GM19468 (cell line): ENCODE measurements around the gene OR51M1.

ENCODE experiments used
- ATAC-seq: cut with Tn5 transposase; IDR thresholded peaks from one replicate; pipeline ENCODE4 v1.9.1; 2021; ENCODE audit warnings: mild to moderate bottlenecking, moderate library complexity, moderate number of reproducible peaks; ENCODE audit not compliant: unreplicated experiment; ENCODE audit errors: extremely low read depth

OR51M1 gene

GRCh38 chr11:5380740-5381342, 2.8 kb upstream of the OR51M1 start:
- no peak for ATAC-seq

DNA sequence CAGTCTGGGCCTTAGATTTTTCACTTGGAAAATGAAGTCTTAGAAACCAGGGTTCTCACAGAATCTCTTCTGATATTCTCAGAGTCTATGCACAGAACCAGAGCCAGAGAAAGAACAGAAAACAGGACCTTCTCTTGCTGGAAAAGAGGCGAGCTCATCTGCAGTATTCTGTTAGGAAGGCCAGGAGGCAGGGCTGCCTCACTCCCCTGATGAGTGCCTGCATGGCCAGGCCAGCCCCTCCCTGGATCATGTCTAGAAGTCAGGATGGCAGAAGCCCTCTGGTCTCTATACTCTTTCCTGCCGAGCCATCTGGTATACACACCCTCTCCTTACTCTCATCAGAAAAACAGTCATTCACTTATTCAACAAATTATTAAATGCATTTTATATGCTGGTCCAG, 723 bp downstream of the OR51M1 start:
- ATAC-seq = no peak

DNA sequence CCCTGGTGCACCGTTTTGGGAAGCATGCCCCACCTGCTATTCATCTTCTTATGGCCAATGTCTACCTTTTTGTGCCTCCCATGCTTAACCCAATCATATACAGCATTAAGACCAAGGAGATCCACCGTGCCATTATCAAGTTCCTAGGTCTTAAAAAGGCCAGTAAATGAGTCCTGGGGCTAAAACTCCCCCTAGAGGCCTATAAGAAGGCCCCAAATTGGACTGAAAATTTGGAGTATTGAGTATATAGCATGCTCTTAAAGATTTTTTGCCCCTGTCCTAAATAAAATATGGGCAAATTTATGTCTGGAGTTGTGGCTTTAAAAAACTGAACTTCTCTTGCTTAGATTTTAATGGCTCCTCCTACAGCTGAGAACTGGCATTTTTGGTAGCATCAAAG, 6.6 kb downstream of the OR51M1 start:
- ATAC-seq = no peak

- ATAC-seq = no peak
Observed at GRCh38 chr11:5394091-5394490, 10.5 kb downstream of the OR51M1 start.

DNA sequence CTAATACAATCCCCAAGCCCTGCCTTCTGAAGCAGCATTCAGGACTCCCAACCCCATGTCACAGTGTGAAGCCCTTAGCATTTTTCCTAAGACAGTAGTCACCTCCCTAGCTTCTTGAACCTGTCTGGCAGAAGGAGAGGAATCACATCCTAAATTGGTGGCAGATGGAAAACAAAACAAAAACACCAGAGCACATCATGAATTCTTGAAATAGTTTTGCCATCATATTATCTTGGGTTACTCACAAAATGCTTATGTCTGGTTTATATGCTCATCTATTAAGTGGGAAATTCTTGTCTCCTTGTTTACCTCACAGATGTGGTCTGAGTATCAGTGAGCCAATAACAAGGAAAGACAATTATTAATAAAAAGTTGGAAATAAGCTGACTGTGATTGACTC, 15.3 kb downstream of the OR51M1 start:
- no peak for ATAC-seq

GRCh38 chr11:5405173-5405572, 21.6 kb downstream of the OR51M1 start:
- ATAC-seq = no peak

DNA sequence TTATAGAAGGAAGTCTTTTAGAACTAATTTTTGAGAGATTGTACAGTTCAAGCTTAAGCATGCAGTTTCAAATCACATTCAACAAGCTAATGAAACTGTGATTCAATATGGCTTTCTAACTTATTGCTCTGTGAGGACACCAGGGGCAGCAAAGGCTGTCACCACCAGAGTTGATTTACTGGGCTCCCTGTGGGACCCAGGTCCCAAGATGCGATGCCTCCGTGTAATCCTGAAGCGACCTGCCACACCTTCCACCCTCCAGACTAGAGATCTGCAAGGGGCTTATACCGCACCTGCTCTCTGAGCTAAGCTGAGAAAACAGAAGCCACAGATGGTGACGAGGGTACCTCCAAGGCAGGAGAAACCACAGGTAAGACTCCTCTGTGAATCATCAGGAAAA, 37.4 kb downstream of the OR51M1 start:
- ATAC-seq = no peak

- ATAC-seq = no peak
Observed at GRCh38 chr11:5421811-5422210, 38.2 kb downstream of the OR51M1 start, which contains the start of gene OR51Q1. TSS of gene OR51Q1 (plus strand) at chr11:5422111. CDS start at chr11:5422201, 90 bp downstream.

- no peak for ATAC-seq
Observed at GRCh38 chr11:5423131-5423530, 39.5 kb downstream of the OR51M1 start.

DNA sequence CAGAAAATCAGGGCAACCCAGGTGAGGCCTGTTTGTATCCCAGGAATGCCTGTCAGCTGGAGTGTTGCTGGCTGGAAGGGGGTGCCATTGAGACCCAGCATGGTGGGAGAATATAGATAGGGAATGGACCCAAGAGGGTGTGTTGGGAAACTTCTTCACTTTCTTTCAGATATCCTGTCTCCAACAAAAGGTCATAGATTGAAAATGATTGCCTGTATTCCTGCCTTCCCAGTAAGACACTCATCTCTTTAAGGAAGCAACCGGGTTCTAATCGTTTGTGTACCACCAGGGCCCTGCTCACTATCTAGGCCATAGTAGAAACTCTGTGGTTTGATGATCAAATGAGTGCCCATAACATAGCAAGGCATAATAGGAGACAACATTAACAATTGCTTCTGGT, 57.8 kb downstream of the OR51M1 start, which contains the start of gene OR51I1:
TSS of gene OR51I1 (minus strand) at position 101 of the 400 bp plus-strand sequence. CDS start at position 101, 0 bp downstream.
- no peak for ATAC-seq
